SIG-M5 treated with dmso at 0.1 percent for 504 hours (cell line): Measurements from ENCODE around the gene RWDD1.
"Not testable (repeated sequence)": the region's sequence is repeated elsewhere in the genome, so short reads cannot be mapped to it uniquely, and the experiment has no call there.

Source experiments
- DNase-seq: peaks from one replicate; lab custom pipeline; 2025; ENCODE audit not compliant: unreplicated experiment; lab: John Stamatoyannopoulos, UW

RWDD1 gene

DNA sequence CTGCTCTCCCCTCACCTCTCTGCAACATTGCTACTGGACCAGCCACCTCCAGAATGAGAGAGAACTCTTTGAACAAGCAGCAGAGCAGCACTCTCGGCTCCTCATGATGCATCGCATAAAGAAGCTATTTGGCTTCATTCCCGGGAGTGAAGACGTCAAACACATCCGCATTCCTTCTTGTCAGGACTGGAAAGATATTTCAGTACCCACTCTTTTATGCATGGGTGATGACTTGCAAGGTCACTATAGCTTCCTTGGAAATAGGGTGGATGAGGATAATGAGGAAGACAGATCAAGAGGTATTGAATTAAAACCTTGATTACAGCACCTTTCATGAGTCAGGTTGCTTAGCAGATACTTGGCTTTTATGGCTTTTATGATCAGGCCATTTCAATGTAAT, 13.4 kb upstream of the RWDD1 start:
- peak; percentile 18 for DNase-seq

DNA sequence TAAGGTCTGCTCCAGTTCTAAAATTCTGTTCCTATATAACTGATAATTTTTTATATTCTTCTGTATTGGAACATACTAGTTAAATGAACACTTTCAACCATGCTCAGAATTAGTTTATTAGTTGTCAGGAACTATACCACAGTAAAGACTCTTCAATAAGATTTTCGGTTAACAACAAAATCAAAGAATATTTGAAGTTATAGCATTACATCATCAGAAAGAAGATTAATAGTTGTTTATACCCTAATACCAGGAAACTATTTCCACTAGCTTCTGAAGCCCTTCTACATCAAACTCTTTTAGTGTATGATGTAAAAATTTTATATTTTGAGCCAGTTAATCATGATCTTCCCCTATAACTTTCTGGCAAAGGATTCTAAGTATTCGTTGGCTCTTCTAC, 11.2 kb upstream of the RWDD1 start:
- no peak for DNase-seq

DNA sequence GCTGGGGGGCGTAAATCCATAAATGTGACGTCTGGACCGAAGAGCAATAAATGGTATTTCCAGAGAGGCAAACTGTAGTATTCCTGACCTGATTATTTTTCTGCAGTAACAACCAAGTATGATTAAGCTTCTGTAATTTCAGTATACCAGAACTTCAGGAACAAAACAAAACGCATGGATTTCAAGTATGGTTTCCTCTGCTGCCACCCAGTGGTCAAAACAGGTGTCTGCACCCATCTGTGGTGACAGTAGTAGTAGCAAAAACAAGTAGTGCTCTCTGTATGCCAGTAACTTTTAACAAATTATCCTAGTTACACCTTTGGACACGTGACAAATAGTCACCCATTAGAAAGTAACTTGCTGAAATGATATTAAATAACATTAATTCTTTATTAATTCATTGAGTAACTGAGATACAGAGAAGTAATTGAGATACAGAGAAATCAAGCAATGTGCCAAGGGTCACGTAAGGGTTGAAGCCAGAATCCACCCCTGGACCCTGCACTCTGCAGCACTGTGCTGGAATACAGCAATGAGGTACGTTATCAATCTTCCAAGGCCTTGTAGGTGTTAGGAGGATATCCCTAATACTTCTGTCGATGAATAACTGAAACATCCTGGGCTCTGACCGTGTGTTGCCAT, 9.8 kb upstream of the RWDD1 start:
- DNase-seq: peak; percentile 70

GRCh38 chr6:116562019-116562403, 9.3 kb upstream of the RWDD1 start:
- DNase-seq: no peak

DNA sequence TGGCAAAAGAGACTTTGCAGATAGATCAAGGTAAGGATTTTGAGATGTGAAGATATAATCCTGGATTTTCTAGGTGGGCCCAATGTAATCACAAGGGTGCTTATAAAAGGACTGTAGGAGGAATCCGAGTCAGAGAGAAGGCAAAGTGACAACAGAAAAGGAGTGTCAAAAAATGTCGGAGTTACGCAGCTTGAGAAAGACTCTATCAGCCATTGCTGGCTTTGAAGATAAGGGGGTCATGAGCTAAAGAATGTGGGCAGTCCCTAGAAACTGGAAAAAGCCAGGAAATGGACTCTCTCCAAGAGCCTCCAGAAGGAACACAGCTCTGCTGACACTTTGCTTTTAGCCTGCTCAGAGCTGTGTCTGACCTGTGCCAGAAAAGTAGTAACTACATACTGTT, 8.7 kb upstream of the RWDD1 start:
- no peak for DNase-seq

DNA sequence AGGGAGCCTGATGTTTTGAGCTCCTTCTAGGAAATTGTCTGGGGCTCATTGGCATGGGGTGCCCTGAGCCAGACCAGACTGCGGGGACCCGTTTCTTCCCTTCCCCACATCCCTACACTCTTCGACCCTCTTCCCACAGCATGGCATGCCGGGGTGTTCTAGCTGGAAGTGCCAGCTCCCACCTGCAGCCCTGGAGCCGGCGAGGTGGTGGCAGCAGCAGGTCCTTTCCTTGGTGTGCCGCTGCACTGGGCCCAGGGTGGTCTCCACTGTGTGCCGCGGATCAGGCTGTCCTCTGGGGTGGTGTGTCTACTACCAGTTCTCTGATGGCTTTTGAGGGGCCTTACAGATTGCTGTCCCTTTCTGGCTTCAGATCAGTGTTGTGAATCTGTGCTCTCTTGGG, 7.5 kb upstream of the RWDD1 start:
- DNase-seq: no peak

GRCh38 chr6:116564311-116564710, 7.0 kb upstream of the RWDD1 start:
- no peak for DNase-seq

DNA sequence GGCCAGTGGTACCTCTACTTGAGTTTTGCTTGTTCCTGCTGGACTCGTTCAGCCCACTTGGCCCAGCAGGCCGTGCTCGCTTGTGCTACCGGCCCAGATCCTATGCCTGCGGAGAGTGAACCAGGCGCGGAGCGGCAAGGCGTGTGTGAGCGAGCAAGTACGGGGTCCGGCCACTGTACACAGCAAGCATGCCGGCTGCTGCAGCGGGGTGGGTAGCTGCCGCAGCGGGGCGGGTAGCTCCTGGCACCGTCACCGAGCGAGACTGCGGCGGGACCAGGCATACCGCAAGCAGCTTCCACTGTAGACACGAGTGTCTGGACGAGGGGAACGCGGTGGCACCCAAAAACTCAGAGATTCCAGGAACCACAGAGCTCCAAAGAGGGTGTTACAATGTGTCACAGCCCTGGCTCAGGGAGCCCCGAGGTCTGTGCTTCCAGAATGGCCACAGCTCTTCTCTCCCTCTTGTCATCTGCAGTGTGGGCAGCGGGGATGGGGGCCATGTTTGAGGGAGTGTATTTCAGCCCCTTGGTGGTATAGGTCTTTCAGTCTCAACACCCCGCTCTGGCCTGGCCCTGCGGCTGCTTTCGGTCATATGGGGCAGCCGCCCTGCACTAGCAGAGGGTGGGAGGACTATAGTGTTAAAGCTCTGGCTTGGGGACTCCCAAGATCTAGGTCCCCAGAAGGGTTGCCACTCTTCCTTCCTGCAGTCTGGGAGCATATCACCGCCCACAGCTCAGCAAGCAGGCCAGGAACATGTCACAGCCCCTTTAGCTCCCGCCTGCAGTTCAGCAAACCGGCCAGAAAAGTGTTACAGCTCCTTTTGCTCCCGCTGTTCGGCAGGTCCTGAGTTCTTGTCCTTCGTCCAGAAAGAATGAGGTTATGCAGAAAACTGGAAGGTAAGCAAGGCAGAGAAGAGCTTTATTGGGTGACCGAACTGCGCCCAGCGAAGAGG, 6.1 kb upstream of the RWDD1 start:
- no peak for DNase-seq

DNA sequence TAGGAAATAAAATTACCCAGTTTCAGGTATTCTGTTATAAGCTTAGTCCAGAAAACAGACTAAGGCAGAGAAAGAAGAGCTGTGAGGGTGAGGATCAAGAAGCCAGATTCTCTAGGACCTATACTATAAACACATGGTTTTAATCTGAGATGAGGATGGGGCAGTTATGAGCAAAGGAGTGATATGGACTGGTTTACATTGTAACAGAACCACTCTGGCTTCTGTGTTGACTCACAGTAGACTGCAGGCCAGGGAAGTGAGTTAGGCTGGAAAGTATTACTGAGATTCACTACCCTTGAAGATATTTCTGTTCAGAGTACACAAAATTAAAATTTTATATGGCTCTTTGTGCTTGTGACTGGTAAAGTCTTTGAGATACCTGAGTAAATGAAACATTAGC, 3.2 kb upstream of the RWDD1 start:
- no peak for DNase-seq

GRCh38 chr6:116568821-116569755, 2.2 kb upstream of the RWDD1 start:
- DNase-seq: no peak

DNA sequence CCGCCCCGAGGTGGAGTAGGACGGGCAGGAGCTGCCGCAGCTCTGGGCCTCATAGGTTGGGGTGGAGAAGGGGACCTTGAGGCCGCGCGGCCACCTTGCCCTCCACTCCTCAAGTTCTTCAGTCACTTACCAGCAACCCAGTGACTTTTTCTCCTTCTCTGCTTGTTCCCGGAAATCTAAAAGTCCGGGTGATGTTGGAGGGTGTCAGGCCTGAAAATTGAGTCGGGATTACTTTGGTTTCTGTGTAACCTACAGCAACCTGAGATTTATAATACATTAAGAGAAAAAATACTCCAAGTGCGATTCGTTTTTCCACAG, 338 bp downstream of the RWDD1 start:
- no peak for DNase-seq

GRCh38 chr6:116572162-116572561, 858 bp downstream of the RWDD1 start:
- DNase-seq: peak; percentile 1

DNA sequence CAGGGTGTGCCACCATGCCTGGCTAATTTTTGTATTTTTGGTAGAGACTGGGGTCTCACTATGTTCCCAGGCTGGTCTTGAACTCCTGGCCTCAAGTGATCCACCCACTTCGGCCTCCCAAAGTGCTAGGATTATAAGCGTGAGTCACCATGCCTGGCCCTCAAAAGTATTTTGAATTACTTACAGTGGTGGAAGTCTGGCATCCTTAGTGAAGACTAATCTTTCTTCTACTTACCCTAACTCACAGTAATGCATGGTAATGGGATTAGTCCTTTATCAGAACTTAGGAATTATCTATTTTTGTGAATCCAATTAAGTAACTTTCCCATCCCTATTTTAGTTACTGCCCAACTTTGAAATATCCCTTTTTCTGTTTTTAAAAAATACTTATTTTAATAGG, 3.9 kb downstream of the RWDD1 start:
- no peak for DNase-seq

DNA sequence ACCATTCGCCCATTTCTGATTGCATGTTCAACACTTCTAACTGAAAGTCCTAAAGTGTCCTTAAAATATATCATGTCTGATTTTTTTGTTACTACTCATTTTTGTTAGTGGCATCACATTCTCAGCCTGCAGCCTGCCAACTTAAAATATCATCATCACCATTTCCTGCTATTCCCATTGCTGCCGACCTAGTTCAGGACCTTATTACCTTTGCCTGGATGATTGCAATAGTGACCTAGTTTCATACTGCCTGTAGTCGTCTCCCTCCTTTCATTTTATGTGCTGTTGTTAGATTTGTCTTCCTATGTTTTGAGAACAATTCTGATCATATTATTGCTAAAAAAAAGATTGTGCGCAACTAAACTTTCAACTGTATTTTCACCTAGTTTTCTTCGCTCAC, 6.2 kb downstream of the RWDD1 start:
- no peak for DNase-seq

- no peak for DNase-seq
Measured at GRCh38 chr6:116578335-116578734, 7.0 kb downstream of the RWDD1 start.

GRCh38 chr6:116579143-116579542, 7.8 kb downstream of the RWDD1 start:
- no peak for DNase-seq

DNA sequence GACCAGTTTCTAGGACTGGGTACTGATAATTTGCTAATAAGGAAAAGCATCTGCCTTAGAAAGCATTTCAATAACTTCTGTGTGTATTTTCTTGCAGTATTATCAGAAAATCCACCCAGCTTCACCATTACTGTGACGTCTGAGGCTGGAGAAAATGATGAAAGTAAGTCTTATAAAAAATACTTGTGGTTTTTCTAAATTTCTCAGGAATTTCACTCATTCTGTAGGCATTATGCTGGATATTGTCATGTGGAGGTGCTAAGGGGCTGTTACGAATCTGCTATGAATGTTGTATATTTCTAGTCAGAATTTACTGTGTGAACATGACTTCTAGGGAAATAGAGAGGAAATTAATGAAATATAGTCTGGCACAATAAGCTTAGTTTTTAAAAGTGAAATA, 8.9 kb downstream of the RWDD1 start:
- DNase-seq: no peak

GRCh38 chr6:116586276-116586675, 15.0 kb downstream of the RWDD1 start:
- no peak for DNase-seq

DNA sequence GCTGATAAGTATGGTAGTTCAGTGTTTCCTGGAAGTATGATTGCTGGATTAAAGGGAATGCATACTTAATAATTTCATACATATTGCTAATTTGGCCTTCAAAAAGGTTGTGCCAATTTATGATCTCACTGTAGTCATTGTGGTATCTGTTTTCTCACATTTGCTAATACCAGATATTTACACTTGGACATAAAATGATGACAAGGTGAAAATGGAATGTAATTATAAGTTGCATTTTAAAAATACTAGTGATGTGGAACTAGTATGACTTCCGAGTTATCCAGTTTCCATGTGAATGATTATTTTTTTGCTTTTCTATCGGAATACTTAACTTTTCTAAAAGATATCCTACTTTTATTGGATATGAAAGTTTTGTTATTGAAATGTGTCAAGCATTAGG, 15.4 kb downstream of the RWDD1 start:
- DNase-seq: no peak

GRCh38 chr6:116595247-116595646, 23.9 kb downstream of the RWDD1 start:
- DNase-seq: no peak

DNA sequence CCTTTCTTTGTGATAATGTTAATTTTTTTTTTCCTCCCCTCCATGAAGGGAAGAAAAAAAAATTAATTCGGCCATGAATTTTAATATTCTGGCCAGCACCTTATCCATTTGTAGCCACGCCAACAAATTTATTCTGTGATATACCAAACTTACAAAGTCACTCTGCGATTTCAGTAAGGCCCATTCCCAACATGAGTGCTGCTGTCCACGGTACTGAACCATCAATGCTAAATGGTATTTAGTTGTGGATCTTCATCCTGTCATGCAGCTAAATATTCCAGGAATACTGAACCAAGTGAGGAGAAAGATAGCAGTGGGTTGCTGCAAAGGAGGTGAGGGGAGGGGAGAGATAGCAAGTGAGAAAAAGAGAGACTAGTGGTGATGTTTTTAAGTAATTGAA, 25.5 kb downstream of the RWDD1 start:
- DNase-seq: no peak

- DNase-seq: not testable (repeated sequence)
Measured at GRCh38 chr6:116603916-116604315, 32.6 kb downstream of the RWDD1 start.
